ENCODE measurements around the gene IPO9.

DNA sequence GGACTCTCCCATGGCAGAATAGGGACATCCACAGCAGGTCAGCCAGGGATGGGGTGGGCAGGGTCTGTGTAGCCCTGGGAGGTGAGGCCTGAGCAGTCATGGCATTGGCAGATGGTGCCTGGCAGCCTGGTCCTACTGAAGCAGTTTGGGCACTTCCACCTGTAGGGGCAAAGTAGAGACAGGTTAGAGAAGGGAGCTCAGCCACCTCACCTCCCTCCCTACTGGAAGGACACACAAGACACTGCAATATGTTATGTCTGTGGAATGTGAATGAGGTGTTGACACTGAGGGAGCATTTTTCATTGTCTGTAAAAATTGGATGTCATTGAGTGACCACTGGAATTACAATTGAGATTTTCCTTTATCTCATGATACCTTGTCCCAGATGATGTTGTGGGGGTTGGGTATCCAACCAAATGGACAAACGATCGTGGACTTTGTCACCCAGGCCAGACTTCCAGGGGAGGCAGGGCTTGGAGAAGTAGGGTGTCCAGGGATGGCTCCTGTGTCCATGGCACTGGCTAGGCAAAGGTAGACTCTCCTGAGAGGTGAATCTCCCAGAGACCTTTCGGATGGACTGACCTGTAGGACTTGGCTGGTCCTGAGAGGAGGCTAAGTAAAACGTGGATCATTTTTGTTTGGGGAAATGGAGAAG is 69.4 kb downstream of the IPO9 start:
- TF ChIP-seq, protein P1, sequence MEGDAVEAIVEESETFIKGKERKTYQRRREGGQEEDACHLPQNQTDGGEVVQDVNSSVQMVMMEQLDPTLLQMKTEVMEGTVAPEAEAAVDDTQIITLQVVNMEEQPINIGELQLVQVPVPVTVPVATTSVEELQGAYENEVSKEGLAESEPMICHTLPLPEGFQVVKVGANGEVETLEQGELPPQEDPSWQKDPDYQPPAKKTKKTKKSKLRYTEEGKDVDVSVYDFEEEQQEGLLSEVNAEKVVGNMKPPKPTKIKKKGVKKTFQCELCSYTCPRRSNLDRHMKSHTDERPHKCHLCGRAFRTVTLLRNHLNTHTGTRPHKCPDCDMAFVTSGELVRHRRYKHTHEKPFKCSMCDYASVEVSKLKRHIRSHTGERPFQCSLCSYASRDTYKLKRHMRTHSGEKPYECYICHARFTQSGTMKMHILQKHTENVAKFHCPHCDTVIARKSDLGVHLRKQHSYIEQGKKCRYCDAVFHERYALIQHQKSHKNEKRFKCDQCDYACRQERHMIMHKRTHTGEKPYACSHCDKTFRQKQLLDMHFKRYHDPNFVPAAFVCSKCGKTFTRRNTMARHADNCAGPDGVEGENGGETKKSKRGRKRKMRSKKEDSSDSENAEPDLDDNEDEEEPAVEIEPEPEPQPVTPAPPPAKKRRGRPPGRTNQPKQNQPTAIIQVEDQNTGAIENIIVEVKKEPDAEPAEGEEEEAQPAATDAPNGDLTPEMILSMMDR (IDR thresholded peaks at IDR 0.05), result no peak
- no peak for TF ChIP-seq POLR2A (IDR thresholded peaks at IDR 0.05)
